Stimulated activated CD8-positive, alpha-beta memory T cell treated with anti-CD3 and anti-CD28 coated beads, Interleukin-15, amount 100 ng/mL, for 24 hours (primary cell): ENCODE measurements around the gene MYO1E.
"Not testable (repeated sequence)": the region's sequence is repeated elsewhere in the genome, so short reads cannot be mapped to it uniquely, and the experiment has no call there.

ENCODE experiments used
- DNase-seq: peaks from one replicate; pipeline ENCODE4 v3.0.0-alpha.2; 2020; ENCODE audit warnings: low read depth

The MYO1E gene

DNA sequence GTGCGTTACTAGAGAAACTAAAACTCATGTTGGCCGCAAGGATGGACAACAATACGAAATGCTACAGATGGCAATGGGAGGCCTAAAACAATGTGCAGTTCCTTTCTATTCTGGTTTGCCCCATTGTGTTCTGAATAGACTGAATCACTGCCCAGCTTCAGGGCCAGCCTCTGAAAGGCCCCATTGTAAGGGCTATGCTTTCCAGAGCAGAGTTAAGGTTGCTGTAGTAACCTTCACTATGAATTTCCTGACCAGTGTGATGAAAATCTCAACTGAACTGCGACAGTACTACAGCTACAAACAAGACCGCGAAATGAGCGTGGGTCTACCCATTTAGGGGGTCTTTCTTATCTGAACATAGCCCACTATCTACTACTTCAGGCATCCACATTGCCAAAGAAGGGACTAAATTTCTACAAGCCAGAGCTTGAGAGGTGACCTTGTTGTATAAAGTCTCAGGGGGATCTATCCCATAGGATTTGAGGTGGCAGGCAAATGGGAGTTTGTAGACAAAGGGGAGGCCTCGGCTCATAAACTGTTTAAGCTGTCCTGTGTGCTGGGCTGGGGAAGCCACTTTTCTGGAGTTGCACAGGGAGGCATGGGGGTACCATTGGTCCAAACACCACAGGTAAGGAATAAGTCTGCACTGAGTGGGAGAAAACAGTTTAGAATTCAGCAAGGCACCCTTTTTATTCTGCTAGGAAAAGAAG lies 80.1 kb downstream of the MYO1E start:
- DNase-seq: no peak

DNA sequence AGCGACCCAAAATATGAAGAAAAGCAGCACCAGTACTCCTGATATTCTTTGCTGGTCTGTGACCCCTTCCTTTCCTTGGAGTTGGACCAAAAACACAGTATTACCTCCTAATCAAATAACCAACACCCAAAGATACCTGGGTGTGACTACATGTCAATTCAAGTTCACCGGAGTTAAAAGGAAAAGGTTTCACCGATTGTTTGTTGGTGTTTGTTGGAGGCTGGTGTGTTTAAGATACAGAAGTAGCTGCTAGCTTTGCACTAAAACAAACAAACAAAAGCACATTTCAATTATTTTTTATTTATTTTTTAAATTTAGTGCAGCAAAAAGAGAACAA lies 81.5 kb downstream of the MYO1E start:
- no peak for DNase-seq

DNA sequence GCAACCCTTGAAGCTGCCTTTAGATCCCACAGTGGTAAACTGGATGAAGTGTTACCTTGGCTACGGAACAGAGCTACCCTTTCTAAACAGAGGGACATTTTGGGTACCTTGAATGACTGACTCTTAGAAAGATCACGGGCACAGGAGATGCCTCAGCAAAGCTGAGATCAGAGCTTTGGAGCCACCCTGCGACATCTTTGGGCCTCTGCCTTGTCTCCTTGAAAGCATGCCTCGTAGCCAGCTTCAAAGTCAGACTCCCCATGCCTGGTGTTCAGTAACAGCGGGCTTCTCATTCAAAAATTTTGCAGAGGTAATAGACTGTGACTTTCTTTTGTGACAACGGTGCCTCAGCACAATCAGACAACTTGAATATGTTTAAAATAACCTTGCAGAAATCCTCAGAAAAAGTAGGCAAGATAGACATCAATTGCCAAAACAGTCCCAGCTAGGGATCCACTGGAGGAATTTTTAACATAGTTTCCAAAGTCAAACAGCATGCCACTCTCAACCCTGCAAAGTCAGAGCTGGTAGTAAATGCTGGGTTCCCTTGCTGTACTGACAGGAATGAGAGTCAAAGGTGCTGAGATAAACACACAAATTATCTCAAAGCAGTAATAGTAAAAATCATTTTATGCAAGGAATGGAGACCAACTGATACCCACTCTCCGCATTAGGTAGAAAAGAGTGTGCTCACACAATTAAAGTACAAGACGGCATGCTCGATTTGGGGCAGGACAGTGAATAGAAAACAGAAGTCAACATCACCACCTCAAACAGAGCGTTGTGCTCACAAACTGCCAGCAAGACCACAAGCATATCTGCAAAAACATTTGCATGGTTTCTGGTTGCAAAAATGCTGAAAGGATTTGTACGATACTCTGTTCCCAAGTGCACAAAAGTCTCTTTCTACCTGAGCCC lies 82.1 kb downstream of the MYO1E start:
- DNase-seq: no peak

DNA sequence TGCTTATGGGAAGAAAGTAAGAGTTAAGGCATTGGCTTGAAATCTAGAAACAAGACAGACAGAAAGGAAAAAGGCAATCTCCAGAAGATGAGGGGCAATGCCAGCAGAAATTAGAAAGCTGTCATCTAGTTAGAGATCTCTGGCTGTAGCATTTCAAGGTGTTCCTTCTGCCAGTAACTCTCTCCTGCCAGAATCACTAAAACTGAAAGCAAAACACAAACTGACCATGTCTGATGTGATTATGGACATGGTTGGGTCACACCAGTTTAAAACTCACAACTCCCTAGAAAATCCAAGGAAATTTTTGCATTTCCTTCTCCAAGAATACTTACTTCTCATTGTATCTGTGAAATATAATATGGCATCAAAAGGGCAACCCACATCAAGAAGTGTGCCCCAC lies 83.1 kb downstream of the MYO1E start:
- DNase-seq: no peak

DNA sequence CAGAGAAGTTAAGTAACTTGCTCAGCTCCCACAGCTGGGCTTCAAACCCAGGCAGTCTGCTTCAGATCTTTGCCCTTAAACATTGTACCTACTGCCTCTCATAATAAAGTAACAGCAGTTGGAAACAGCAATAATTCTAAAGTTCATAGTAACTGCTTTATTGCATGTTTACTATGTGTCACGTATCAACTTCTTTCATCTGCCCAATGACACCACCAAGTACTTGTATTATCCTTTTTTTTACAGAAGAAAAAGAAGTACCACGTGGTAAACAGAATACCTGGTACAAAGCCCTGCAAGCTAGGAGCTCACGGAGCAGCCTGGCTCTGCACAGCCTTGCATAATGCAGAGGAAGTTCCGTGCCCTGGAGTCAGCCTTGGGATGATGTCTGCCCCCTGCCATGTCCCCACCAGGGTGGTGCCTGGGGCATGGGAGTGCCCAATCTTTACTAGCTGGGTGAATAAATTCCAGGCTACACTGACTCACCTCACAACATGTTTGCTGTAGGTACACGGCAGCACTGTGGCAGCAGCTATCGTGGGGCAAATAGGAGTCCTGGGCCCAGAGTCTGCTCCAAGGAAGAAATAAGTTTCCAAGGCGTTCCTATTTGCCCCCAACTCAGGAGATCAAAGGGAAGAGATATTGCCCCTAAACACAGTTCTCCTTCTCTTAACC lies 88.8 kb downstream of the MYO1E start:
- DNase-seq: no peak

DNA sequence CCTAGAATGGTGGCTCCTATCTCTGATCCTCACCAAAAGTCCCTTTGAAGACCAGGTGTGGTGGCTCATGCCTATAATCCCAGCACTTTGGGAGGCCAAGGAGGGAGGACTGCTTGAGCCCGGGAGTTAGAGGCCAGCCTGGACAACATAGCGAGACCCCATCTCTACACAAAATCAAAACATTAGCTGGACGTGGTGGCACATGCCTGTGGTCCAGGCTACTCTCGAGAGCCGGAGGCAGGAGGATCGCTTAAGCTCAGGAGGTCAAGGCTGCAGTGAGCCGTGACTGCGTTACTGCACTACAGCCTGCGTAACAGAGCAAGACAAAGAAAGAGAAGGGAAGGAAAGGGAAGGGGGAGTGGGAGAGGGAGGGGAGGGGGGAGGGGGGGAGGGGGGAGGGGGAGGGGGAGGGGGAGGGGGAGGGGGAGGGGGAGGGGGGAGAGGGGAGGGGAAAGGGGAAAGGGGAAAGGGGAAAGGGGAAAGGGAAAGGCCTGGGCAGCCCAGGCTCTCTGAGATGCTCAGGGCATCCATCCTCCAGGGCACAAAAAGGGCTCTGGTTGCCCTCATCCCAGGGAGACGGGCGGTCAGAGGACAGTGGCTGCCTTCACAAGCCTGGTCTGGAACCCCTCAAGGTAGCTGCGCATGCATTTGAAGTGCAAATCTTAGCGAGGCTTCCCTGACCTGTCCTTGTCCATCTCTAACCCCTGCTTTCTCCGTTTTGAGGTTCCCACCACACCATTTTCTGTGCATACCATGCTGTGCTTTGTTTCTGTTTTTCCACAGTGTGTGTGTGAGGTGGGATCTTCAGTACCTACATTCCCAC lies 89.9 kb downstream of the MYO1E start:
- DNase-seq: no peak

DNA sequence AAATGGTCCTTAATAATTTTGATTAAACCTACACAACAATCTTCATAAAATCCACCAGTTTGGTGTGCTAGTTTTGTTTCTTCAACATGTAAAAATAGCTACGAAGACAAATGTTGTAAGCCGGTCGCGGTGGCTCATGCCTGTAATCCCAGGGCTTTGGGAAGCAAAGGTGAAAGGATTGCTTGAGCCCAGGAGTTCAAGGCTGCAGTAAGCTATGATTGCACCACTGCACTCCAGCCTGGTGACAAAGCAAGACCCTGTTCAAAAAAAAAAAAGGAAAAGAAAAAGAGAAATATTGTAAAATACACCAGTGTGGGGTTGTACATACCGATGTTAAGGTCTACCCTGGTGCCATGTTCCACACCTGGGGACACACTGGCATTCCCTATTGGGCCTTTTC lies 91.0 kb downstream of the MYO1E start:
- no peak for DNase-seq

DNA sequence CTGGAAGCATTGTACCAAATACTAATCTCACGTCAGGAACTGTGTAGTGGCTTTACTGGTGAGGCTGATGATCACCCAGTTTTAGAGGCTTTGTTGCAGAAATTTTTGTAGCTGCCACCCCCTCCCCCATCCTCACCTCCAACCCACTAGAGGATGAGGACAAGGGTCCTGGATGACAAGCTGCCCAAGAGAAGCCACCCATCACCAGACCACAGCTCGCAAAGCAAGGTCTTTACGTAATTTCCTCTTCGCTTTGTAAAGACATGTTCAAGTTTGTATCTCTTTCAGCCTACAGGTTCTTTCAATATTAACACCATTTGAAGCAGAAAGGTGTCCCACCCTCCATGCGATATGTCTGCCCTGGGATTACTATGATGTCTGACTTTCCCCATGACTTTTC lies 91.8 kb downstream of the MYO1E start:
- no peak for DNase-seq

DNA sequence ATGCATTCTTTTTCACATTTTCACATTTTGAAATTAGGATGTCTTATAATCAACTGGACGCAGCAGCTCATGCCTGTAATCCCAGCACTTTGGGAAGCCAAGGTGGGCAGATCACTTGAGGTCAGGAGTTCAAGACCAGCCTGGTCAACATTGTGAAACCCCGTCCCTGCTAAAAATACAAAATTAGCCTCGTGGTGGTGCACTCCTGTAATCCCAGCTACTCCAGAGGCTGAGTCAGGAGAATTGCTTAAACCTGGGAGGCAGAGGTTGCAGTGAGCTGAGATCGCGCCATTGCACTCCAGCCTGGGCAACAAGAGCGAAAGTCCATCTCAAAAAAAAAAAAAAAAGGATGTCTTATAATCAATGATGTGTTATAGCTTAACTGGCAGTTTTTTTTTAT lies 92.4 kb downstream of the MYO1E start:
- DNase-seq: not testable (repeated sequence)

DNA sequence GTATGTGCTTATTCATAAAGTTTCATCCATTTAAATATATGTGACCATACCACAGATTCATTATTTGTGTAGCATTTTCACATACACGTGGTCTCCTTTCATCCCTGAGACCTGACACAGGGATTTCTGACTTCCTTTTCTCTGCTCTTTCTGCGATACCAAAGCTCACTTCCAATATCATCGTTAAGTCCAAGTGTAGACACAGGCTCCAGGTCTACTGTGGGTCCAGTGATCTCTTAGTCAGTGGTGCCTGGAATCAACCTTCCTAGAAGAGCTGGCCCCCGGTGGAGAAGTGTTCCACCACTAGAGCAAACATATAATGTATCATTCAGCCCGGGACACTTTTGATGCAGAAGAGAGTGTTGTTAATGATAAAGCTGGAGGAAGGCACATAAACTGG lies 93.6 kb downstream of the MYO1E start:
- no peak for DNase-seq

DNA sequence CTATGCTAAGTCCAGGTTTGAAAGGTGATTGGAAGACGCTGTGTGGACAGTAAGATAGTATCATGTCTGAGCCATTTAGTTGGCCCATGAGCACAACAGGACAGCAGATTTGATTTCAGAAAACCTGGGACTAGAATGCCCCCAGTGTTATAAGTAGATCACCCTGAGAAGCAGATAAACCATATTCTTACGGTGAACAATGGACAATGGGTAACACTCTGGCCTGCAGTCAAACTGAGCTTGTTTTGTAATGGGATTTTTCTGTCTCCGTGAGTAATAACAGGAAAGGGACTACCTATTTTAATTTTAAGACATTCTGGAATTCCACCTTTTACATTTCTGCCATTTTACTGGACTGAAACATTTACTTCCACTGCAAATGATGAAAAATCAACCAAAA lies 94.6 kb downstream of the MYO1E start:
- no peak for DNase-seq

DNA sequence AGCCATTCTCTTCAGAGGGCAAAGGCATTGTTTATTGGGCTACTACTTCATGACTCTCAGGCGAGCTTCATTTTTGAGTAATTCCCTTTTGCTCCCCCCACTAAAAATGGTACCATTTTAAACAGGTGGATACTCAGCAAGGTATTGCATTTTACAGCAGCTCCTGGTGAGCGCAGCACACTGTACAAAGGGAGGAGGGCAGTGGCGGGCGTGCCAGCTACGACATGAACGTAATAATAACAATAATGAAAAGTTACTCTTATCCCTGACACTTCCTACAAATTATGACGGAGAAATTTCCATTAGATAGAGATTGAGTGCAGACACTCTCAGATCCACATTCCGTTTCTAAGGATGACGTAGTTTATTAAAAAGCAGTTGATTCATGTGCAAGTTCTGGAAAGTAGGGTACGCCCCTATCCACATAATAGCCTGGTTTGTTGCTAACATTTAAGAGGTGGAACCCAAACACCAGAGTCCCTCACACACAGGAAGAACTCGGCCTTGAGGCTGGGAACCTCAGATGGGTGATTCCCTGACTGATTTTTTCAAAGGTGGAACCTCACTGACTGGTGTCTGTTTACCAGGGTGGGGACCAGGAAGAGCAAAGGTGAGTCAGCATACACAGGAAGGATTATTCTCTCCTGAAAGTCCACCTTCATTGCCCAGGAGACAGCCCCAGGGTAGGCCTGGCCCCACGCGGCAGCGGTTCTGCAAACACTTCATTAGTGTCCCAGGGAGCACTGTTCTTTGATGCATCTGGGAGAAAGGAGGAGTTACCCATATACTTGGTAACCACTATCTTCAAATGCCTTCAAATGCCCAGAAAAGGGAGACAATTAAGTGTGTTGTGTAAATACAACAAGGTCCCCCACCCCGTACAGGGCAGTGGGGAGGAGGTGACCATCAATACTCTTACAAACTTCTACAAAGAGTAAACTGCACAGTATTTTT lies 96.2 kb downstream of the MYO1E start:
- DNase-seq: no peak

DNA sequence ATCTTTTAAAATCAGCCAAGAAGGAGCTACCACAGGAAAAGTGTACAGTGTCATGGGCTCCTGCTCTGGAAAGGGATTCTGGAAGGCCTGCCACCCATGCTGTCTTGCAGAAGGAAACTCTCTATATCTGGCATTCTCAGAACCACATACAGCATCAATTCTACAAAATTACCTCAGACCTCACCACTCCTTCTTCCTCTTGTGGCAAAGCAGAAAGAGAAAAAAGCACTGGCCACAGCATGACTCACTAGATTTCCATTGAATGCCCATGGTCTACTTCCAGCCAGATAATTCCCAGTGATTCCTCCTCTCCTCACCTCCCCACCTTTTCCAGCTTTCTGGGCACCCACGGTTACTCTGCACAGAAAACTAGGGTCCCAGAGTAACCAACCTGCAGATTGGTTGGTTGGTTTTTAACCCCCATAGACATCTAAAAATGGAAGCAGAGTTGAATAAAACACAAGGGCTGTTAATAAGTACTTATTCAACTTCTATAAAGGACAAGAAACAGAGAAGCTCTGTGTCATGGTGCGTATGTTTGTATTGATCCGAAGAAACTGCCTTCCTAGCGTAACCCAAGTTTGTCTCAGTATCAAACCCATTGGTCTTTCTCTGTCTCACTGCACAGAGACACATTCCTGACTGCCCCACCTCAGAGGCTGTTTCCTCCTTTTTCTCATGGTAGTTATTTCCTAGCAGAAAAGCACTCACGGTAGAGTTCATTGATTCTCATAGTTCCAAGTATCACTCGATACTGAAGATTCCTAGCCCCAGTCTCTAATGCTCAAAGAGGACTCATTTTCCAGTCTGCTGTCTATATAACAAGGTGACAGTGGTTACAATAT lies 98.3 kb downstream of the MYO1E start:
- DNase-seq: no peak

DNA sequence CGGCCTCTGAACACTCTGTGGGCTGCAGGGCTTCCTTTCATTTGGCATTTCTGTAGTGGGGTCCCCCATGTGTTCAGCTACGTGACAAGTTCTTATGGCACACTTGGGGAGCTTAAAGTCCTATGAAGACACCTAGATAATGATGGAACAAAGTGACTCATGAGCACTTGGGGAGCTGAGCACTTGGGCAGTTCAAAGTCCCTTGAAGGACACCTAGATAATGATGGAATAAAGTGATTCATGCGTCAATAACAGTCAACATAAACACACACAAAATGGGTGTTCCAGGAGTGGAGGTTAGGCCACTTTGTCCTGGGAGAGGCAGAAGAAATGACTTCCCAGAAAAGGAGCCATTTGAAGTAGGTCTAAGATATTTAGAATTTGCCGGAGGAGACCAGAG lies 99.4 kb downstream of the MYO1E start:
- no peak for DNase-seq

DNA sequence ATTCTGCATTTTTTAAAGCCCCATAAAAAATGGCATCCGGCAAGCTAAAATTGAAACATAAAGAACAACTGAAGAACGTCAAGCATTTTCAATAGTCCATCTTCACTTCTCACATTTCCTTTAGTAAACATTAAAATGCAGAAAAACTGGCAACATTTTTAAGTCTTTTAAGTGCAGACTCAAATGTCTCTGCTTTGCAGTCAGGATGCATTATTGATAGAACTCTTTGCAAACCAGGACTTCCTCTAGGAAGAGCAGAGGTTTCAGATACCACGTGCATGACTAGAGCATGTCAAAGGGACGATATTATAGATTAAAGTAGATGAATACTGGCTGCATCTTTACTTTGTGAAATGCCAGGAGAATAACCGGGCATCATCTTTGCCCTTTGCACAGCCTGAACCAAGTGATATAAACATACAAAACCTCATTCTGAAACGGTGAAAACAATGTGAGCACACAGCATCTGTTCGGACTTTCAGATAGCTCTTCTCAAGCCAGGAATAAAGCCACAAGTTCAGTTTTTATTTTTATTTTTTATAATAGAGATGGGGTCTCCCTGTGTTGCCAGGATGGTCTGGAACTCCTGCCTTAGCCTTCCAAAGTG lies 101.0 kb downstream of the MYO1E start:
- DNase-seq: no peak

DNA sequence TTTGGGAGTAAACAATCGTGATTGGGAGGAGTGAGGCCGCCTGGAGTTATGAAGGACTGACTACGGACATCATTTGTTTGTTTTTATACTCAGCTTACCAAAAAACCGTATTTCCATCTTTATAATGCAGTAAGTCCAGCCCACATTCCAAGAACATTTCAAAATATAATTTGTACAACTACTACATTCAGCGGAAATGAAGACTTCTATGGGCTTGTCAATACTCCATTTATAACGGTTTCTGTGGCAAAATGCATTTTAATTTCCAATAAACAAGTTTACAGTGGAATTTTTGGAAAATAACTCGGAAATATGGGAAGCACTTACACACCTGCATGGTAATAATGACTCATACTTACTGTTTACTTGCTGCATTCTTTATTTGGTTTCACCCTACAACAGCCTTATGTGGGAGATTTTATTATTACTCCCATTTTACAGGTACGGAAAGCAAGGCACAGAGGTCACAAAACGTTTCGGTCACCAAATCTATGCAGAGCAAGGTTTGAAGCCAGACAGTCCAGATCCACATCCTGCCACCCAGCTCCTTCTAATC lies 103.7 kb downstream of the MYO1E start:
- no peak for DNase-seq

DNA sequence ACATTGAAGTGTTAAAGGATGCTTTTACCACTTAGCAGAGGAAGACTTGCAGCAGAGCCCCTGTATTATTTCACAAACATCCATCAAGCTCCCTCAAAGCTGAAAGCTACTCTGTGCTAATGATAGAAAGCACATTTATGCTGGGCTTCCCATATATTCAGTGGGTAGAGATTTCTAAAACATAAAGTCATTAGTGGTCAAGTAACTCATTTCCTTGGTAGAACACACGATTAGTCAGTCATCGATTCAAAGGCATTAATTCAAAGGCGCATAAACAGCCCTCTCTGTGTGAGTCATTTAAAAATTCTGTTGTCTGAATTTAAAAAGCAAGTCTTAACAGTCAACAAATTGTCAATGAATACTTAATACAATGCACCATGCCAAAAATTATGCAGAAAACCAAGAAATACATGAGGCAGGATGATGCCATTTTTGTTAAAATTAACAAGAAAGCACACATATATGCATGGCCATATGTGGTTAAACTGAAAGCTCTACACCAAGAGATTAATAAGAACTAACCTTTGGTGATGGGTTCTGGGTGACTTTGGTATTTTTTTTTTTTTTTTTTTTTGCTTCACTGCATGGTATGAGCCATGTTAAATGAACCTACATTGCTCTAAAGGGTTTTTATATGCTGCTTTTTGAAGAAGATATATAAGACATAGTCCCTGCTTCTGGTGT lies 104.4 kb downstream of the MYO1E start:
- no peak for DNase-seq

DNA sequence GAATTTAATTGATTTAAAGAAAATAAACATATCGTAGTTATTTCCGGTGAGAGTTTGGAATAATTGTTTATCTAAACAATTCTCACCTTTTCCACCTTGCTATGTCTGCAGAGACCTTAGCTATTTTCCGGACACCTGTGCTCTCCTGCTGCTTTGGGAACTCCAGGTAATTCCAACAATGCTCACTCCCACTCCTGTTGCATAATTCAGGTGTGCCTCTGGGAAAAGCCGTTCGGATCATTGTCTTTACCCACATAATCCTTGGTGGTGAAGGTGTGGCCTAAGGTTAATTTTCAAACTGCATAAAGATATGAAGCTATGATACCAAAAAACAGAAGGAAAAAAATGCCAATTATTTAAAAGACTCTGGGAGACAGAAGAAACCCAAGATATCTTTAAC lies 106.6 kb downstream of the MYO1E start:
- no peak for DNase-seq

DNA sequence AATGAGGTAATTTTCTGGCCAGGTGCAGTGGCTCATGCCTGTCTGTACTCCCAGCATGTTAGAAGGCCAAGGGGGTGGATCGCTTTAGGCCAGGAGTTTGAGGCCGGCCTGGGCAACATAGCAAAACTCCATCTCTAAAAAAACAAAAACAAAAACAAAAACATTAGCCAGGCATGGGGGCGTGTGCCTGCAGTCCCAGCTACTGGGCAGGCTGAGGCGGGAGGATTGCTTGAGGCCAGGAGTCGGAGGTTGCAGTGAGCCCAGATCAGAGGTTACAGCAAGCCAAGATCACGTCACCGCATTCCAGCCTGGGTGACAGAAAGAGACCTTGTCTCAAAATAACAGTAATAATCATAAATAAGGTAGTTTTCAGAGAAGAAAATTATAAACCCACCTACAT lies 110.4 kb downstream of the MYO1E start:
- no peak for DNase-seq
